CD4-positive, alpha-beta T cell treated with Interleukin-6 at 100 ng/mL for 8 hours (primary cell): ENCODE results near the gene PUS10.
"Not testable (repeated sequence)": the region's sequence is repeated elsewhere in the genome, so short reads cannot be mapped to it uniquely, and the experiment has no call there.

ENCODE experiments used
- DNase-seq: peaks from one replicate; pipeline ENCODE4 v3.0.0-alpha.2; 2020; ENCODE audit warnings: mixed read lengths, low spot score

PUS10 gene

DNA sequence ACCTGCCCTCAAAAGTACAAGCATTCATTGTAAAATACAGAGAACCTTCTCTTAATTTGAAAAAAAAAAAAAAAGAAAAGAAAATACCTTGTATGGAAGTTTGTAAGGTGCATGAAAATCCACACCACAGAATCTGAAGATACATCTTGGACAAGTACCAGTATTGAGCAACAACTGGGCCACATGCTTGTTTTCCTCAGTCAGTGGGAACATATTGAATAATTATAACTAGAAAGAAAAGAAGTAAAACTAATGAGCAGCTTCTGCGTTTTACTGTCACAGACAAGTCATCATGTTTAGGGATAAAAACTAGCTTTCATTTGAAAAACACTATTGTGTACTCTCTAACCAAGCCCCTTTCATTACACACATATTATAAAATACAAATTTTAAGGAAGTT lies 6.4 kb downstream of the PUS10 start:
- no peak for DNase-seq

DNA sequence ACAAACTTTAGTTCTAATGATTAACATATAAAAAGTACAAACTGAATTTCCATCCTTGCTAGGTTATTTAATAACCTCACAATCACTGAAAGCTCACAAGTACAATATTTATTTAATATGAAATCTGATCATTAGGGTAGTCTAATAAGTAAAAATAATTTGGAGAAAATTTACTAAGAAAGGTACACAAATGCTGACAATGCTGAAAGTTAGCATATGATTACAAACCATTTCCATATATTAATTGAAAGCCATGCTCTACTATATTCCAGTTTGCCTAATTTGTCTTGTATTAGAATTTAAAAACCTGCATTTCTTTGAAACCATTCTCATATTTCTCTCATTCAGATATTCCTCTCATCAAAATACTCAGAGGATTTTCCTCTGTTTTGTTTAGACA lies 8.7 kb downstream of the PUS10 start:
- no peak for DNase-seq

DNA sequence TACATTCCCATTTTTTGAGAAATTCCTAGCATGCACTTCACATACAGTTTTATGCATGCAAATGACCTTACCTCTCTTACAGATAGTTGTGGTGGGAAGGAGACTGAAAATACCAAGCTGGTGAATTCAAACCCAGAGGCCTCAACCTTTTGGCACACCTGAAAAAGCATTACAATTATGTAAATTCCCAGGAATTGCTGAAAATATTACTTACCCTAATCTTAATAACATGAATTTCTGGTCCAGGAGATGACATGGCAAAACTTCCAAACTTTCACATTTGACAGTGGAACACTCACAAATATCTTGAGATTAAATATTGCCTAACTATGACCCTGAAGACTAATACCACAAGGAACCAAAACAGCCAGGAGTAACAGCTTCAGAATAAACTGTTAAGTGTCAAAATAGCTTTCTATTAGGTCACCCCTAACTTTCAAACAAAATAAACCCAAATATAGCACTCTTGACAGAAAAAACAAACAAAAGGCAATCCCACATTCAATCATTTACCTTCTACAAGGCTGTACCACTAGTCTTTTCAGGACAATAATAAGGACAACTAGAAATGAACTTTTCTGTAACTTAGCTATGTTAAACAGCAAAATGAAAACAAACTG lies 11.5 kb downstream of the PUS10 start:
- DNase-seq, result no peak

- no peak for DNase-seq
Measured at GRCh38 chr2:61005736-61006135, 12.3 kb downstream of the PUS10 start.

- peak; percentile 33 for DNase-seq
Measured at GRCh38 chr2:60998628-60999545, 19.2 kb downstream of the PUS10 start.

DNA sequence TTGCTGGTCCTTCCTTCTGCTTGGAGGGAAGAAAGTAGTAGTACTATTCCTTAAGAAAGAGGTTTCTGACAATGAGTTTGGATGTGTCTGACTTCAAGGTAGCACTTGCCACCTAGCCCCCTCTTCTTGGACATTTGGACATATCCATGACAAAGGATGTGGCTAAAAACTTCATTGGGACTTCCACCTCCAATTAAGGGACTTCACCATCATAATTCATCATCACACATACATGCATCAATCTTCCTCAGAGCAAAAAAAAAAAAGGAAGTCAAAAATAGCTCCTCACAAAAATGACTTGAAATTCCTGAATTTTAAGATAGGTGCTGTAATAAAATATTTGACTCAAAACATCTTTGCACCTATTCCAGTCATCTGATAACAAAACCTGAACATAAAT lies 23.9 kb downstream of the PUS10 start:
- no peak for DNase-seq

GRCh38 chr2:60992985-60993392 lies 25.1 kb downstream of the PUS10 start:
- peak; percentile 40 for DNase-seq

GRCh38 chr2:60991644-60992043 lies 26.4 kb downstream of the PUS10 start:
- DNase-seq, result no peak

DNA sequence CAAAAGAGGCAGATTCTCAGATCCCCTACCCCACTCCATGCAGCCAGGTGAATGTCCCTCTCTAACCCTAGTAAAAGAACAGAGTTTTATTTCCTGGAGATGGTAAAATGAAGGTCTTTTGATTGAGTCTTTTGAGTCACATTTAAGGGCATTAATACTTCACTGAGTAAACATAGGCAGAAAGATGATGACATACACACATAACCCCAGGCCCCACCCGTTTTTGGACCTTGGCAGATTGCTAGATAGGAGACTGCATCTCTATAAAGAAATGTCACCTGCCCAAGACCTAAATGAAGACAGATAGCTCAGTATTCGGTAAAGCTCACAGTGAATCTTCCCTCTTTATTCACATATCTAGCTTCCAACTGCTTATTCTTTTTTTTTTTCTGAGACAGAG lies 28.8 kb downstream of the PUS10 start:
- DNase-seq, result no peak

- not testable (repeated sequence) for DNase-seq
Measured at GRCh38 chr2:60987656-60988055, 30.4 kb downstream of the PUS10 start.

DNA sequence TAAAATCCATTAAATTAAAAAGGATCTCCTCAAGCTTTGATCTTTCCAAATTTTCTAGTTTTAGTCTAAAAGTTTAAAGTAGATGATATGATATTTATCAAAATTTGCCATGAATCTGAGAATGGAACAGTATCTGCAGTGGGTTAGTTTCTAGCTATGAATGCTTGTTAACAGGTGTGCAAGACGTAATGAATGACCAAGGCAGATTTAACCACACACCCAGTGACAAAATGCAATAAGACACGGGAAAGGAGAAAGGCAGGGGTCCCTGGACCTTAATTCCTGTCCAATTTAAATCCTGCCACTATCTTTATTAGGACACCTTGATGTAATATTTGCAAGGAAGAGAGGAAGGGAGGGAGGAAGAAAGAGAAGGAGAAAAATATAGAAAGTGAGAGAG lies 31.0 kb downstream of the PUS10 start:
- no peak for DNase-seq

DNA sequence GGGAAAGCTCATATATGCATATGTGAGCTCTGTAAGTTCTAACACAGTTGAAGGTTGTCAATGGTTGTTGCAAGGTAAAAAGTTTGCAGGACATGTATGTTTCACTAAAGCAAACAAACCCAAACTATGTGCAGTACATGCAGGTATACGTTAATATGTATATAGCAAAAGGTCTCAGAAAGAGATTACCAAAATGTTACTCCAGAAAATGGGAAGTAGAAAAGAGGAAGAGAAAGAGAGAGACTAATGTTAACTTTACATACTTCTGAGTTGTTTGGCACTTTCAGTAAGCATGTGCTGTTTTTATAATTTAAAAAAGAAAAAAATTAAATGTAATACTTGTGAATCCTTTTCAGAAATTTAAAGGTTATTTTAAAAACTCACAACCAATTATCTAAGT lies 33.3 kb downstream of the PUS10 start:
- no peak for DNase-seq

DNA sequence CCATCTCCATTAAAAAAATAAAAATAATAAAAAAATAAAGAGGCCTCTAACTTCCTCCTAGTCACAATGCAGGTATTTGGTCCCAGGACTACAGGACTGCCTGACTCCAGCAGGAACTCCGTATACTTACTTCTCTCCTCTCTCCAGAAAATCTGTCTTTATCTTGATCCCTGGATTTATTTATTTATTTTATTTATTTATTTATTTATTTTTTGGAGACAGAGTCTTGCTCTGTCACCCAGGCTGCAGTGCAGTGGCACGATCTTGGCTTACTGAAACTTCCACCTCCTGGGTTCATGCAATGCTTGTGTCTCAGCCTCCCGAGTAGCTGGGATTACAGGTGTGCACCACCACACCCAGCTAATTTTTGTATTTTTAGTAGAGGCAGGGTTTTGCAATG lies 36.0 kb downstream of the PUS10 start:
- not testable (repeated sequence) for DNase-seq

GRCh38 chr2:60980071-60980815 lies 37.8 kb downstream of the PUS10 start:
- no peak for DNase-seq

- no peak for DNase-seq
Measured at GRCh38 chr2:60979231-60979630, 38.8 kb downstream of the PUS10 start.

- DNase-seq, result no peak
Measured at GRCh38 chr2:60977562-60977895, 40.5 kb downstream of the PUS10 start.

DNA sequence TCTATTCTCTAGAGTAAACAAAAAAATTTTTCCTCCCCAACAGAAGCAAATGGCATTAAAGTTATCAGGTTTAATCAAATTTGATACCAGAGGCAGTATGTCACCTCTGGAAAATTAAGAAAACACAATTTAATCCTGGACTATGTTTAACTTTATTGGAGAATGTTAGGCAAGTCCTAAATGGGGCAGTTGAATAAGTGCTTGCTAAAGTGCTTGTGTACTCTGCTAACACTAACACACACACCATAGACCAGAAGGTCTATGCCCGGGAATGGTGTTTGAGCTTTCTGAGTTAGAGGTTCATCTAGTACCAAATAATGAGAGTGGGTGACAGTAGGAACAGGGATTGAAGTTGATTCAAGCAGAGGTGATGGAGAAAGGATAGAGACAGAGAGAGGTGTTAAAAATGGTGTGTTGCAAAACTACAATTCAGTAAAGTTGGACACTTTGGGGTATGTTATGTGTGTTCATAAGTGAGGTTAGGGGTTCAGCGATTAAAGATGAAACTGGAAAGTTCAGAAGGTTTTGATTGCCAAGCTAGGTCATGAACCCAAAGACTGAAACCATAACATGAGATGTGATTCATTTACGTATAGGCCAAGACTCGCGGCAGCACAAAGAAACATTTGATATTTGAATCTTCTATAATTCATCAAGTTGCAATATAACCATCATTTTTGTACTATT lies 41.0 kb downstream of the PUS10 start:
- DNase-seq, result no peak

DNA sequence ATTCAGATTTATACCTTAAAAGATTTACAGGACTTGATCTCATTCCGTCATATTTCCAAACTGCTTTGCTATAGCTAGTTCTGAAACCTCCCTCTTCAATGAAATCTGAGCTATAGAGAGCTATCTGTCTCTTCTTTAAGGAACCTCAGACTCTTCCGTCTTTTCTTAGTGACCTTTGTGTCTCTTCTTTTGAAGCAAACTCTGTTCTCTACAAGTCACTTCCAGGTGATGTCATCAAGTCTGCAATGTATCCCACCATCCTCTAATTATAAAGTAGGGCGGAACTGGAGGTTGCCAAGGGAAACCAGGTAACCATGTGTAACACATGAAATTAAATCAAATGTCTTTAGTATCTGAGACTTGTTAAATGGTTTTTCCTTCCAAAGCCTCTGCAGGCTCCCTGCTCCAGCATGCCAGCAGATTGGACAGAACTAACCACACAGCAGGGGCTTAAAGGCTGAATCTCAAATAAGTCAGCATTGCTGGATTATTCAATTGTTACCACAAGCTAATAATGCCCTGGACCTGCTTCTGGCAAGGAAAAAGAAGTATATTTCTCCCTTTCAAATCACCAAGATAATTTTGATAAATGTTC lies 41.7 kb downstream of the PUS10 start:
- no peak for DNase-seq

- no peak for DNase-seq
Measured at GRCh38 chr2:60974652-60975051, 43.4 kb downstream of the PUS10 start.

DNA sequence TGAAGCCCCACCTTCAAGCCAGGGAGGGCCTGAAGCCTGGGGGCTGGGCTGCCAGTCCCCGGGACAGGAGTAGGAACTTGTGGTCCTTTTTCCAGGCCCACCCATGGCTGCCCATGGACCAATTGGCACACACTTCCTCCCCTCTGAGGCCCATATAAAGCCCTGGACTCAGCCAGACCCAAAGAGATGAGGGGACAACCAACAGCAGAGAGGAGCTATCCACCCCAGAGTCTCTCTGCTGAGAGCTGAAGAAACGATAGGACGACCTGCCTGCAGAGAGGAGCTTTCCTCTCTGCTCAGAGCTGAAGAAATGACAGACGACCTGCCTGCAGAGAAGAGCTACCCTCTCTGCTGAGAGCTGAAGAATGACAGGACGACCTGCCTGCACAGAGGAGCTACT lies 44.4 kb downstream of the PUS10 start:
- no peak for DNase-seq

- no peak for DNase-seq
Measured at GRCh38 chr2:60972889-60973656, 45.0 kb downstream of the PUS10 start.
